Left lobe of liver (tissue), 2 donors: ENCODE measurements around the gene DPYD. TPM values are rescaled to one million over a fixed set of nuclear protein-coding genes. Genes with fewer than 3 reads are reported as not detected.

Experiments used
- ATAC-seq: fragments of 200-7000 bp; cut with Tn5 transposase; one replicate; pipeline ENCODE4 v1.9.1; 2020; ENCODE audit warnings: mild to moderate bottlenecking, moderate library complexity
- DNase-seq: peaks from one replicate; pipeline ENCODE4 v3.0.0-alpha.2; 2020; ENCODE audit warnings: low spot score
- total RNA-seq: library from RNA; stranded (reverse); gene quantifications from one replicate; pipeline ENCODE4 v1.2.1, GENCODE V29; 2021
- donor health status: DM: no; HTN: no; CAD: no; lungs with moderate emphysema.
- donor health status: DM: no; HTN: yes; CAD: no.

DPYD gene
- total RNA-seq, 1 donor from 2014 or later: 43.3 TPM

DNA sequence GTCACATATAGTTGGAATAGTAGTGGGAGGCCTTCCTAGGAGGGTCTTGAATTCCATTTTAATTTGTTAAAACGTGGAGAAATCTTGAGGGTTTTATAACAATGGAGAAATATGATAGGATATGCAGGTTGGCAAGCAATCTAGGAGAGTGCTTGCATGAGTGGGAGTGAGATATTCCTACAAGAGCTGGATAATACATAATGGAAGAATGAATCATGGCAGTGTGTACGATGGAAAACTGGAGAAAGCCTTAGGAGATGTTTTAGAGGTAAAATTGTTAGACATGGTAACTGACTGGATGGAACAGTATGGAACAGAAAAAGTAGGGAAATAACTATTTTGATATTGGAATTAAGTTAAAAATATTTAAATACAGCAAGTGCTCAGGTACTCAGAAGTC lies 846.9 kb downstream of the DPYD start:
- DNase-seq: no peak

DNA sequence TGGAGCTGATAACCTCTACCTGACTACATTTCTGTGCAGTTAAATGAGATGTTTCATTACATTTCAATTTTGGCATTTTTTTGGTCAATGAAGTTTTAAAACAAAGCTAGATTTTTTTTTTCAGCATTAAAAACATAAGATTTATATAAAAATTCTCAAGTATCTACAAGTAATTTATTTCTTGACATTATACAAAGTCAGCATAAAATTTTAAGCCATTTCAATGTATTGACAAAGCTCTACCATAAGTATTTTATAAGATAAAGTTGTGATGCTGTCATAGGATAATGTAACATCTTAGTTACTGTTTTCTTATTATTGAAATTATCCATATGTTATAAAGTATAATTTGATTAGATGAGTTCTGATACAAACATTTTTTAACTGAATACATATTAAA lies 847.7 kb downstream of the DPYD start:
- ATAC-seq: no peak
- no peak for DNase-seq

More for the DNA sequence above, 846.9 kb downstream of the DPYD start:
- no peak for ATAC-seq

DNA sequence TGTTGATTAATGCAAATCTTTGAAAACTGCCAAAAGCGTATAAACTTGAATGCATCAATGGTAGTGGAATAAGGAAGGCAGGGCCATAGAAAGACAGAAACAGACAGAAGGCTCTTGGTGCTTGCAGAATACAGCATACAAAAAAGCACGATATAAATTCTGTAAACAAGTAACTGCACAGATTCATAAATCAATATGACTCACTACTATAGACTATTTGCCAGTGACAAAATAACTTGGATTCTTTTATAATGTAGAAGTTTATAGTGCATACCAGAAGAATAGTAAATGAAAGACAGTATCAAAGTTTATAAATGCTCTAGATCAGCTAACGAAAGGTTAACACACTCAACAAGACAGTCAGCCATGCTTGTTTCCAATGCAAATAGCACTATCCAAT lies 849.7 kb downstream of the DPYD start:
- no peak for DNase-seq

DNA sequence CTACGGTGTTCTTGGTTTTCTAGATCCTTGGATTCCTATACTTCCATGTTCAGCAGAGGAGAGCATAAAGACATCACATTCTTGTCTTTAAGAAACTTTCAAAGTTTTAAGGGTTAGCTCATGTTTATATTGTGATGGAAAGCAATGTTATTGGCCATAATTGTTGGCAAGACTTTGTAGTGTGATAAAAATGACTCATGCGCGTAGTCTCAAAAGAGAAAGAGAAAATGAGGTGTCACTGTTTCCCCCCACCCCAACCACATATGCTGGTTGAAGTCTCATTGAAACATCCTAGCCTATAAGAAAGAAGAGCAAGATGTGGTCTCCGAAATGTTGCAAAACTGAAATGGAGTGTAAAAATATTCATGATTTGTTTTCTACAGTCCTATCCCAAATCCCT lies 850.5 kb downstream of the DPYD start:
- ATAC-seq: no peak

More for the DNA sequence above, 849.7 kb downstream of the DPYD start:
- no peak for ATAC-seq

GRCh38 chr1:97069312-97069711 lies 851.5 kb downstream of the DPYD start:
- no peak for ATAC-seq
- DNase-seq: no peak

More for the DNA sequence above, 850.5 kb downstream of the DPYD start:
- no peak for DNase-seq

GRCh38 chr1:97066860-97067259 lies 854.0 kb downstream of the DPYD start:
- no peak for ATAC-seq

DNA sequence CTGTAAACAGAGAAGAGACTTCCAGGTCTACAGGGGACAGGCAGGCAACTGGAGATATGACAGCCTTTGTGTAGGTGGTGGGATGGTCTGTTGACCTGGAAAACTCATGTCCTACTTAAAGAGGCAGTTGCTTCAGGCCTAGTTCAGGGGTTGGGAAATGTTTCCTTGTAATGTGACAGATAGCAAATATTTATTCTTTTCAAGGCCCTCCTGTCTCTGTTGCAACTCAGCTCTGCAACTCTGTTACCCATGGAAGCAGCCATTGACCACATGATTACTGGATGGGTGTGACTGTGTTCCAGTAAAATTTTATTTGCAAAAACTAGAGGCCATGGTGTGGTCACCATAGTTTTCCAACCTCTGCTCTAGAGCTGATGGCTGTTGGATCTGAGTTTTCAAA lies 857.3 kb downstream of the DPYD start:
- DNase-seq: peak; percentile 51

More at GRCh38 chr1:97066860-97067259, 854.0 kb downstream of the DPYD start:
- DNase-seq: no peak

GRCh38 chr1:97061604-97062003 lies 859.2 kb downstream of the DPYD start:
- DNase-seq (no peak), ATAC-seq (no peak)

More for the DNA sequence above, 857.3 kb downstream of the DPYD start:
- peak; percentile 77 for ATAC-seq

DNA sequence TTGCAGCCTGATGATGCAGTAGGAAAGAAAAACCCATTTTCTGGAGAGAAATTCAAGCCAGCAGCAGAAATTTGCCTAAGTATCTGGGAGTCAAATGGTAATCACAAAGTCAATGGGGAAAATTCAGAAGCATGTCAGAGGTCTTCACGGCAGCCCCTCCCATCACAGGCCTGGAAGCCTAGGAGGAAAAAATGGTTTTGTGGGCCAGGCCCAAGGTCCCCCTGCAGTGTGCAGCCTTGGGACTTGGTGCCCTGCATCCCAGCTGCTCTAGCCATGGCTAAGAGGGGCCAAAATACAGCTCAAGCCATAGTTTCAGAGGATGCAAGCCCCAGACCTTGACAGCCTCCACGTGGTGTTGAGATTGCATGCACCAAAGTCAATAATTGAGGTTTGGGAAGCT lies 864.4 kb downstream of the DPYD start:
- ATAC-seq (no peak), DNase-seq (no peak)

GRCh38 chr1:97053268-97053667 lies 867.6 kb downstream of the DPYD start:
- ATAC-seq: no peak
- no peak for DNase-seq

DNA sequence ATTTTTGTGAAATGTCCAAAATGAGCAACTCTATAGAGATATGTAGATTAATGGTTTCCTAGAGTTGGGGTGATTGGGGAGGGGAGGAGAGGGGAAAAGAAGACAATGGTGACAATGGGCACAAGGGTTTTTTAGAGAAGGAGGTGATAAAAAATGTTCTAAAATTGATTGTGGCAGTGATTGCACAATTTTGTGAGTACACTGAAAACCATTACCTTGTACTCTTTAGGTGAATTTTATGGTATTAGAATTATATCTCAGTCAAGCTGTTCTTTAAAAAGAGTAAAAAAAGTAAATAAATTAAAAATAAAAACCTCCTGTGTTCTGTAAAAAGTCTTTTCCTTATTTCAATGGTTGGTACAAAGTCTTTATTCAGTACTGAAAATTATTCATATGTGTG lies 869.0 kb downstream of the DPYD start:
- ATAC-seq (no peak), DNase-seq (no peak)

GRCh38 chr1:97050506-97050905 lies 870.3 kb downstream of the DPYD start:
- no peak for ATAC-seq
- DNase-seq: no peak

- DNase-seq: no peak
- no peak for ATAC-seq
These were observed 873.4 kb downstream of the DPYD start for GRCh38 chr1:97047421-97047793.

- ATAC-seq (no peak), DNase-seq (no peak)
These were observed 873.9 kb downstream of the DPYD start for GRCh38 chr1:97046765-97047420.

DNA sequence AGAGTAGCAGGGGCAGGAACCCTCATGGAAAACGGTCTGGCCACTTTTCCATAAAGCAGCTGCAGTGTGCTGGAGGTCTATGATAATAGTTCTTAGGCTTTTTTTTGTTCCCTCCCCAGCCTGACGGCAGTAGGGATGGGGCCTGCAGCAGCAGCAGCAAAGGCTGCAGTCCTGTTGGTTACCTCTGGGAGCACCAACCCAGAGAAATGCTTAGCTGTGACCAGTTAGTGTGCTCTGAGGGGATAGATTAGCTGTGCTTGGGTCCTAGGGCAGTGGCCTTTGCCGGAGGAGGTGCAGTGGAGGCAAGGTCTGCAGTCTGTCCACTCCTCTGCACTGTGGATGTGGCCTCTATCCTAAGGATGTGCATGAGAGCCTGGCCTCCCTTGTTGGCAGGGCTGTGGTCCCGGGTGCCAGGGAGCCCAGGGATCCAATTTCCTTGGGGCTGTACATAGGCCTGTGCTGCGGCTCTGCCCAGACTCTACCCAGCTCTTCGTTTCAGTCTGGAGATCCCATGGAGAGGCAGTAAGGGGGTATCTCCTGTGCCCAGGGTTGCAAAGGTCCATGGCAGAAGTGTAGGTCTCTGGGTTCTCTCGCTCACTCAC lies 876.6 kb downstream of the DPYD start:
- DNase-seq (no peak), ATAC-seq (no peak)

DNA sequence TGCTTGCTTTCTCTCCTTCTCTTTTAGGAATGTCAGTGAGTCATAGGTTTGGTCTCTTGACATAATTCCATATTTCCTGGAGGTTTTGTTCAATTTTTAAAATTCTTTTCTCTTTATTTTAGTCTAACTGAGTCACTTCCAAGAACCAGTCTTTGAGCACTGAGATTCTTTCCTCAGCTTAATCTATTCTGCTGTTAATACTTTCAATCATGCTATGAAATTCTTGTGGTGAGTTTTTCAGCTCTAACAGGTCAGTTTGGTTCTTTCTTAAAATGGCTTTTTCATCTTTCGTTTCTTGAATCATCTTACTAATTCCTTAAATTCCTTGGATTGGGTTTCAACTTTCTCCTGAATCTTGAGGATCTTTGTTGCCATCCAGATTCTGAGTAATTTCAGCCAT lies 878.3 kb downstream of the DPYD start:
- ATAC-seq (no peak), DNase-seq (no peak)

DNA sequence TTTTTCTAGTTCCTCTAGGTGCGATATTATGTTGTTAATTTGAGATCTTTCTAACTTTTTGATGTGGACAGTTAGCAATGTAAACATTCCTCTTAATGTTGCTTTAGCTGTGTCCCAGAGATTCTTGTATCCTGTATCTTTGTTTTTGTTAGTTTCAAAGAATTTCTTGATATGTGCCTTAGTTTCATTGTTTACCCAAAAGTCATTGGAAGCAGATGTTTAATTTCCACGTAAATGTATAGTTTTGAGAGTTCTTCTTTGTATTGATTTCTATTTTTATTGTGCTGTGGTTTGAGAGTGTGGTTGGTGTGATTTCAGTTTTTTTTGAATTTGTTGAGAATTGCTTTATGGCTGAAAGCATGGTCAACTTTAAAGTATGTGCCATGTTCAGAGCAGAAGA lies 879.8 kb downstream of the DPYD start:
- no peak for ATAC-seq
- DNase-seq: no peak

DNA sequence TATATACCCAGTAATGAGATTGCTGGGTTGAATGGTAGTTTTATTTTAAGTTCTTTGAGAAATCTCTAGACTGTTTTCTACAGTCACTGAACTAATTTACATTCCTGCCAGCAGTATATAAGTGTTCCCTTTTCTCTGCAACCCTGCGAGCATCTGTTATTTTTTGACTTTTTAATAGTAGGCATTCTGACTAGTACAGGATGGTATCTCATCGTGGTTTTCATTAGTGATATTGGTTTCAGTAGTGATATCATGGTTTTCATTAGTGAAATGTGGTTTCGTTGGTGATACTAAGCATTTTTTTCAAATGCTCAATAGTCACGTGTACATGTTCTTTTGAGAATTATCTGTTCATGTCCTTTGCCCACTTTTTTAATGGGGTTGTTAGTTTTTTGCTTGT lies 882.4 kb downstream of the DPYD start:
- DNase-seq (no peak), ATAC-seq (no peak)

DNA sequence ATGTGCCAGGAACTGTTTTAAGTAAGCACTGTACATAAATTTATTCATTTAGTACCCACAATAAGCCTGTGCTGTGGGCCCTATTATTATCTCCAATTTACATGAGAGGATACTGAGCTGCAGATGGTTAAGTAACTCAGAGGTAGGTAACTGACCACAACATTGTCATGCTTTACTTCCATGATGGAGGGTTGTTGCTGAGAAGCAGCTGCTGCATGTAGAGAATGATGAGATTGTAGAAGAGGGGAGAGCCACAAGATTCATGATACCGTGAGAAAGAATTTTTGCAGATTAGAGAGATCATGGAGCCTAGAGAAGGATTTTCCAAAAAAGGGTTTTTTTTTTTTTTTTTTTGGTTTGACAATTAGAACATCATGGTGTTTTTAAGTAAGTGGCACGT lies 886.2 kb downstream of the DPYD start:
- DNase-seq (no peak), ATAC-seq (no peak)

DNA sequence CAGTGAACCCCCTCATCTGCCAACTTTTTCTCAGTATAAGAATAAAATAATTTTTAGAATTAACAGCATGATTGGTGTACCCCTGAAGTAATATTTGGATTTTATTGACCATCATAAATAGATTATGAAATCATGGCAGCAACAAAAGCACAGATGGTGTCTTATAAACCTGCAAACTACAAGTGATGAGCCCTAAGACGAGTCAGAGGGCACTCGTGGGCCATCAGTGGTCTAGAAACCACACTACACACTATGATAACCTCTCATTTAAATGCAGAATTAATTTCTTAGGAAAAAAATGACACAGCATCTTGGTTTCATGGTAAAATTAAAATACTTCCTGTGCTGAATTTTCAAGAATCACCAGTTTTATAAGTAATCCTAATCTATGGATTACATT lies 886.9 kb downstream of the DPYD start:
- DNase-seq (no peak), ATAC-seq (no peak)
